HG03469 (cell line): ENCODE data around the gene NPC2.

ENCODE experiments used
- ATAC-seq: cut with Tn5 transposase; IDR thresholded peaks from one replicate; pipeline ENCODE4 v1.9.1; 2021; ENCODE audit warnings: mild to moderate bottlenecking, moderate library complexity, moderate number of reproducible peaks; ENCODE audit not compliant: unreplicated experiment

The NPC2 gene

DNA sequence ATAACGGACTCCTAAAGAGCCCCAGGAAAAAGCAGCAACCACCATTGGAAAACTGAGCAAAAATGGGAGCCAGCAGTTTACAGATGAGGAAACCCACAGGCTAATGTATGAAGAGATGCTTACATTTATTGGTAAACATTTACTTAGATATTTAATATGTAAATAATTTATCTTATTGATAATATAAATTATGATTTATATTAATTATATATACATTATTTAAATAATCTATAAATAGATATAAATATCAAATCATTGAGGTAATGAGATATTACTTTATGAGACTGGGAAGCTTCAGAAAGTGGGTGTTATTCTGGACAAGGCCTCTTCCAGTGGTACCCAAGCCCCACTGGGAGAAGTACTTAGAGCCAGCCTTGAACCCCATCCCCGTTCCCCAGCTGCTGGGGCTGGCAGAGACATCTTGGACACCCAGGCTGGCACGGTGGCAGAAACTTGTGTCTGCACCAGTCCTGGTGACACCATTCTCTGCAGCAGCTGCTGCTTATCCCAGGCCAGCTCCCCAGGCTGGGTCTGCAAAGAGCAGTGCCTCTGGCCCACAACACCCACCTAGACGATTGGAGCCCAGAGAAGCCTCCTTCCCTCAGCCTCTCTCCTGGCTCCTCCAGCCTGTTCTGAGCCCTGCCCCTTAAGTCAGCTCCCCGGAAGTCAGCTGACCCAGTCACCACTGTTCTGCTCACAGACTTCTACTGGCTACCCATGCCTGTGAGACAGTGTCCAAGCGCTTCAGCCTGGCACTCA is 26.4 kb upstream of the NPC2 start:
- ATAC-seq, result no peak

DNA sequence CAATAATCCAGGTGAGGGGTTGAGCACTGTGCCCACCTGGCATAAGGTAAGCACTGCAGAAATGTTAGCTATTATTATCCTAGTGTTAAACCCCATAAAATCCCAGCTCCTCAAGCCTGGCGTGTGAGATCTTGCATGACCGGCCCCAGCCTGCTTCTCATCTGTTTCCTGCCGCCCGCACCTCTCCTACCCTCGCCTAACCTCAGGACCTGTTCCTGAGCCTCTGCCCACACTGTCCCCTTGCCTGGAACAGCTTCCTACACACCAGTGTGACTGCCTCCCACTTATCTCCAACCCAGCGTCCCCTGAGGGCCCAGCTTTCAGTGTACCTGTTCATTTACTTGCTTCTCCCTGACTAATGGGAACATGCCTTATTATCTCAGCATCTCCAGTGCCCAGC is 25.1 kb upstream of the NPC2 start:
- no peak for ATAC-seq

DNA sequence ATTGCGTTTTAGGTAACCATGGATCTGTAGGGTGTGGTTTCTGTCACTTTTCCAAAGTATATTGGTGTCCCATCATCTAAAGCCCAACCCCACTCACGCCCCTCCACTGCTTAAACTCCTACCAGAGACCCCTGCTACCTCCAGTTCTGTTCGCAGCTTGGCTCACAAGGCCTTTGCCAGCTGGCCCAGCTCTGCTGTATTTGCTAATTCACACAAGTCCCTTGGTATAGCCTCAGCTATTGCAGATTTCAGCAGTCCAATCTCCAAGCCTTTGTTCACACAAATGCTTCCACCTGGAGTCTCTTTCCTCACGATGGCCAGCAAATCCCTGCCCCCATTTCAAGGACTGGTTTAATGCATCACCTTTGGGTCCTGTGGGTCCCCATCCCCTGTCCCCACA is 24.6 kb upstream of the NPC2 start:
- no peak for ATAC-seq

DNA sequence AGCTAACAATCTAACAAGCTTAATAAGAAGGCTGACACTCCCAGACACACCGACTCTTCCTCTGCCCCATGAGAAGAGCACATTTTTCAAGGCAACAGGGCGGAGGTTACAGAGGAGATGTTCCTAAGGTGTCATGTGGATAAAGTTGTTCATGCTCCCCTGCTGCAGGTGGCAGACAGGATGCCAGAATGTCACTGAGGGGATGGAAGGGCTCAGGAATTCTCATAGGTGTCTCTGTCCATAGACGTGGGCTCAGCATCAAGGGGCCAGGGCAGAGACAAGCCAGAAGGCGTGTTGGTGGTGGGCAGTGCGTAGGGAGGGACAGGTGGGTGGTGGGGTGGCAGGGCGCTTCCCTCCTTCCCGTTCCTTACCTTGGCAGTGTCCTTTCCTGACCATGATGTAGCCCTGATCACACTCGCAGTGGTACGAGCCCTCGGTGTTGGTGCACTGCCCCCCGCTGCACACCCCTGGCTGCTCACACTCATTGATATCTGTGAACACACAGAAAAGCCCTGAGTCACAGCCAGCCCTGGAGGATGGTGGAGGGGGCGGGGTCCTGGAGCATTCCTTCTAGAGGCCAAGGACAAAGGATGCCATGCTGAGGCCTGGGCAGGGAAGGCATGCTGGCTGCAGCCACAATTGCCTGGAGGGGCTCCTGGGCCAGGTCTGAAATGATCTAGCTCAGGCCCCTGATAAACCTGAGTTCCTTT is 23.5 kb upstream of the NPC2 start:
- ATAC-seq, result no peak

DNA sequence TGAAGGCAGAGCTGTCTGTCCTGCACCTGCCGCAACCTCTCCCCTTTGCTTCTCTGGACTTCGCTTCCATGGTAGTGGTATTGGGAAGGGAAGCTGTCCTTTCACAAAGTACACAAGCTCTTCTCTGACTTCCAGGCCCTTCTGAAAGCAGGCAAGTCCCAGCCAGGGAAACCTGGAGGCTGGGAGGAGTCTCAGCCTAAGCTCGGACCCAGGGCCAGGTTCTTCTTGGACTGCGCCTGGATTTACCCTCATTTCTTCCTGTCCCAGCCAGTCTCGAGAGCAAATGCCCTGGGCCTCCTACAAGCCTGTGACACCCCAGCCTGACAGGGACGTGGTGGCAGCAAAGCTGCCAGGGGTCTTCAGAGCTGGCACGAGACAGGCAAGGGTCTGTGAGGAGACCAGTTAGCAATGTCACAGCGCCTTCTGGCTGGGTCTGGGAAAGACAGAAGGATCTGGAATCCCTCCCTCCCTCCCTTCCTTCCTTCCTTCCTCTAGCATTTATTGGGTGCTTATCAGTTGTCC is 22.8 kb upstream of the NPC2 start:
- no peak for ATAC-seq

DNA sequence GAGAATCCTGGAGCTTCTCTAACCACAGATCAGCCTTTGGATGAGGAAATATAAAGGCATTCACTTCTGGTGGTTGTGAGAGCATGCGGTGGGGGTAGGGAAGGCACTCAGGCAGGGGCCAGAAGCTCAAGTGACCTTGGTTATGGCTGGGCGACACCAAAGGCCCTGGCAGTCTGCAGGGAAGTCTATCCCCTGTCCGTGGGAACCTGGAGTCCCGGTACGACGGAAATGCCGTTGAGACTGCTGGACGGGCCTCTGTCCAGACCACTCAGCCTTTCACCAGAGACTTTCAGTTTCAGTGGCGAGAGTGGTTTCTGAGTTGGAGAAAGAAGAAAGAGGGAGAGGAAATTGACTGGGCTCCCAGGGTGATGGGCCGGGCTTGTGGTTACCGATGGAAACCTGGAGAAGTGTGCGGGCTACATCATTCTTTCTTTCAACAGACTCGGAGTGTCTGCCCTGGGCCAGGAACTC is 21.4 kb upstream of the NPC2 start:
- no peak for ATAC-seq

DNA sequence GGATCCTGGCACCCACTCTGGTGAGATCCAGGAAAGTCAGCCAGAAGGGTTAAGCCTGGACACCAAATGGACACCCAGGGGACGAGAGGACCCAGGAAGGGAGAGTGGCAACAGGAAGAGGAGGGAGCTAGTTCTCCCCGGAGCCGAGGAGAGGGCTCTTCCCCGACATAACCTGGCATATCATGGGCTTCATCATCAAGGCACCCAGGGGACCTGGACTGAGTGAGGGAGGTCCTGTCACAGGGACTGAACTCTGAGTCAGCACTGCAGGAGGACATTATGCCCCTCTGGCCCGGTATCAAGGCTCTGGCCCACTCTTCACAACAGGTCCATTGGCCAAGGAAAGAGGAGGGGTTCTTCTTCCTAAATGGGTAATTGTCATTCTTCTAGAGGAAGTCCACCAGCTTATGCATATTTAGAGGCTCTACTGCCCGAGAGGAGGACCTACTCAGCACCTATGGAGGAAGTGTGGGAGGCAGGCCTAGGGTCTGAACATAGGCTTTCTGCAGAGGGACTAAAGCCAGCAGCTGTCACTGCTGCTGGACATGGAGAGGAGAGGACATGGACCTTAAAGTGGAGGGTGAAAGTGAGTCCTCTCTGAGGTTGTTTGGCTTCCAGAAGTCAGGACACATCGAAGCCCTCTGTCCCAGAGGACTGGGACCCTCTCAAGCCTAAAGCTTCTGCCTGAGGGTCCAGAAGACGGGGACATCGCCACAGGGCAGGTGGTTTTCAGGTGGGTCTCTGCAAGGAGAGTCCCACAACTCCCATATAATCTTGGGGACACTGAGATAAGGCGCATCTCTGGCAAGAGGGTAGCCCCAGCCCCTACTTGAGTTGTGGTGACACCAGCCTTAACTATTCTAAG is 19.1 kb upstream of the NPC2 start:
- ATAC-seq, result no peak

DNA sequence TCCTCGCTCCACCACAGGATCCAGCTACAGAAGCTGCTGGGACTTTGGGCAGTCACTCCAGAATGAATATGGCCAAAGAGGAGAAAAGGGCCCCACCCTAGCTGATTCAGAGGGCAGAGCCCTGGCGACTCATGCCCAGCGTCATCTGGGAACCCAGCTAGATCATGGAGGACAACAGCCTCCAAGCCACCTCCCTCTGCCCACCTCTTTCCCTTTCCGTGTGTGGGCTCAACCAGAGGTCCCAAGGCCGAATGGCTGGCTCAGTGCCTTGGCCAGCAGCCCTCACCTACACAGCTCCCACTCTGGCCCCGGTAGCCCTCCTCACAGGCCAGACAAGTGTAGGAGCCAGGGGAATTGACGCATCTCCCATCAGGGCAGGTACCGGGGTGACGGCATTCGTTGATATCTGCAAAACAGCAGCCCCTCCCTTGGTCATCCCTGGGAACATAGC is 17.9 kb upstream of the NPC2 start:
- no peak for ATAC-seq

DNA sequence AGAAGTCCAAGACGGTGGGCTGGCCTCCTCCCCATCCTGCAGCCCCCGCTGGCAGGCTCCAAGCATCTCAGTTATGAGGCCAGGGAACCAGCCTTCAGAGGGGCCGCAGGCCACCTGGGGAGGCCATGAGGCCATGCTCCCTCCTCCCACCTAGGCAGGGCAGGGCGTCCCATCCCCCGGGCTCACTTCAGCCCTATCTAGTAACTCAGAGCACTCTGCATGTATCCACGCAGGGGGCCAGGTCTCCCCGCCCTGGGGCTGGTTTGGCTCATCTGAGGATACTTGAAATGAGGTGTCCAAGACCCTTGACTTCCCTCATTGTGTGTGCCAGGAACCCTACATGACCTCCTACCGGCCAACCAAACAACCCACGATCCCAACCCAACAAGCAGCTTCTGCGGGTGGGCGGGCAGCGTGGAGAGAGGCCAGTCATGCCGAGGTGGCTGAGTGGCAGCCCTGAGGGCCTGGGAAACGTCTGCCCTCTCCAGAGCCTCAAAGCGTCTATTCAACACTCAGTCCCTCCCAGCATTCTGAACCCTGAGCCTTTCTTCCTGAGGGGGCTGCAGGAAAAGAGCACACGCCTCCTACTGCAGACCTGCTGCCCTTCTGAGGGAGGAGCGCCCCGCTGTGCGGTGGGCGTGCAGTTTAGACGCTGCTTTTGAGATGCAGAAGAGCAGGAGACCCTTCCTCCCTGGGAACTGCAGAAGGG is 17.3 kb upstream of the NPC2 start:
- ATAC-seq, result no peak

DNA sequence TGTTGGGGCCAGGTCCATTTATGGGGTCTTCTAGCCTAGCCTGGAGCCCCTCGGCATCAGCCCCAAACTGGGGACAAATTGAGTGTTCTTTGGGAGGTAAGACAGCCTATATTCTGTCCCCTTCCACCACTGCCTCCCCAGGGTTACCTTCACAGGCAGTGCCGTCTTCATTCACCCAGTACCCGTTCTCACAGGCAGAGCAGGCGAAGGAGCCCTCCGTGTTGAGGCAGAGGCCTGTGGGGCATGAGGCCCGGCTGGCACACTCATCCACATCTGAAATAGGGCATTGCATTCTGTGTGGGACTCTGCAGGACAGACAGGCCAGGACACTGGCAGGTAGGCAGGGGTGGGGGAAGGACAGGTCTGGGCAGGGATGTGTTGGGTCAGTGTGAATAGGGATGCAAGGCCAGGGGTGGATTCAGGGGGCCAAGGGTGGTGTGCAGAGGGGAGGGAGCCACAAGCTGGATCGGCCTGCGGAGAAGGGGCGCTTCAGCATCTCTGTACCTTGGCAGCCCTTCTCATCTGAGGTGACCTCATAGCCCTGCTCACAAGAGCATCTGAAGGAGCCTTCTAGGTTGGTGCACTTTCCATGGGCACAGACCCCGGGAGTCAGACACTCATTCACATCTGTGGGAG is 16.6 kb upstream of the NPC2 start:
- no peak for ATAC-seq

DNA sequence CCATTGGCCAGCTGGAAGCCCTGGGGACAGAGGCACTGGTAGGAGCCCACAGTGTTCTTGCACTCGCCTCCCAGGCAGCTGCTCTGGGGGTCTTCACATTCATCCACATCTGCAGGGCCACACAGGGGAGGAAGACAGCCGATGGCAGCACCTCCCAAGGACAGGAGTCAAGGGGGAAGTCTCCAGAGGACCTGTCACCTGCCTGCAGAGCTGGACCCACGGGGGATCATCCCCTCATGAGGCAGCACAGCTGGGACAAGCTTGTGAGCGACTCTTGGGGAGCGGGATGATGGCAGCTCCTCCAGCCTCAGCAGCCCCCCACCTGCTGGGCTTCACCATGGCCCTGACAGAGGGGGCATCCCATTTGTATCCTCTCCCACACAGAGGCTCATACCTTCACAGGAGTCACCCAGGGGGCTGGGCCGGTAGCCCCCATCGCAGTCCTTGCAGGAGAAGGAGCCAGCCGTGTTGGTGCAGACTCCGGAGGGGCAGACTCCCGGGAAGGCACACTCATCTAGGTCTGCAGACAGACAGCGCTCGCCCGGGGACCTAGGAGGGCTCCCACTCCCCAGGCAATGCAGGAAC is 15.8 kb upstream of the NPC2 start:
- ATAC-seq, result no peak

DNA sequence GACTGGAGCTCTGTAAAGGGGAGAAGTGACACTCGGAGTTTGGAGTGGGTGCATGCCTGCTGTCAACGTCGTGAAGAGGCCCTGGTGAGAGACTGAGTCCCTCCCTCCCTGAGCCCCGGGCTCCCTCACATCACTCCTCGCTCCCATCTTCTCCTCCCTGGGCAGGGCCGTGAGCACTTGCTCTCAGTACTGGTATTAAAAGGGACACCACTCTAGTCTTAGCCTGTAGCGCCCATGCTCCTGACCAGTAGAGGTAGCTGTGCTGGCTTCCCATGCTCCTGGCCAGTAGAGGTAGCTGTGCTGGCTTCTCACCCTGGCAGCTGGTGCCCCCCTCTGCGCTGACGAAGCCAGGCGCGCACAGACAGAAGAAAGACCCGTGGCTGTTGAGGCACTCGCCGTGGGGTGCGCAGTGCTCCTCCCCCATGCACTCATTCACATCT is 15.2 kb upstream of the NPC2 start:
- no peak for ATAC-seq

DNA sequence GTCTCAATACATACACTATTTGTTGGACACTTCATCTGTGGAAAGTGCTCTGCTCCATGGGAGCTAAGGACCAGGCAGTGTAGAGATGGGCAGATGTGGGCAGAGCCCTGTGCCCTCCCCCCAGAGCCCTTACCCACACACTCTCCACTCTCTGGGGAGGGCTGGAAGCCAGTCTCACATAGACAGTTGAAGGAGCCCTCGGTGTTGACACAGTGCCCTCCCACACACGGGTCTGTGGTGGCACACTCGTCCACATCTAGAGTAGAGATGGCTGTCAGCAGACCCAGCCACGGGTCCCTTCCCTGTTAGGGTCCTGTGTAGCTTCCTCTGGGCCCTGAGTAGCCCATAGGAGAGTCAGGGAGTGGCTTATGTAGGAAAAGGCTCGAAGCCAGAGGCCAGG is 14.7 kb upstream of the NPC2 start:
- no peak for ATAC-seq

DNA sequence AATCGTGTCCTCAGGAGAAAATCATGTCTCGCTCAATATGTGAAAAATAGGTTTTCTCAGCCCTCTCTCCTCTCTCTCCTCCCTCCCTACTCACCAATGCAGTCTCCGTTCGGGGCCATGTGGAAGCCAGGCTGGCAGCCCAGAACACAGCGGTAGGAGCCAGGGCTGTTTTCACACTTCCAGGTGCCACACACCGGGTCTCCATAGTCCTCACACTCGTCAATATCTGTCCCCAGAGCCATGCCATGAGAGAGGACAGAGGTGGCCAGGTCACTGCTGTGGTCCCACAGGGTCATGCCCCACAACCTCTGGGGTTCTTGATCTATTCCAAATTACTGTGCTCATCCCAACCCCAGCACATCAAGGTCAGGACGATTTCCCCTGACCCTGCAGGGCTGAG is 14.0 kb upstream of the NPC2 start:
- ATAC-seq, result no peak

DNA sequence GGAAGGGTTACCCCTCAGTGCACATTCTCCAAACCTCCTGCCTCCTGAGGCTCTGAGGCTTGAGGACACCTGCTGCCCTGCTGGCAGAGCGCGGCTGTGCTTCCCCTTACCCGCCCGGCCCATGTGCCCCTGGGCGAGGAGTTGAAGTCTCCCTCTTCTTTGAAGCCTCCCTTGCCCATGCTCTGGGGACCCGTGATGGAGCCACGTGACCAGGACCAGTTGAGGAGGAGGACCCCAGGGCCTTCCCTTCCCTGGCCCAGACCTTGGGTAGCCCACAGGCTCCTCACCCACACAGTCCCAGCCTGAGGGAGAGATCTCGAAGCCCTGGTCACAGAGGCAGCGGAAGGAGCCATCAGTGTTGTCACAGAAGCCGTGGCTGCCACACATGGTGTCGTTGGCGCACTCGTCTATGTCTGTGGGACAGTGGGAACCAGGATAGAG is 13.3 kb upstream of the NPC2 start:
- ATAC-seq, result no peak

DNA sequence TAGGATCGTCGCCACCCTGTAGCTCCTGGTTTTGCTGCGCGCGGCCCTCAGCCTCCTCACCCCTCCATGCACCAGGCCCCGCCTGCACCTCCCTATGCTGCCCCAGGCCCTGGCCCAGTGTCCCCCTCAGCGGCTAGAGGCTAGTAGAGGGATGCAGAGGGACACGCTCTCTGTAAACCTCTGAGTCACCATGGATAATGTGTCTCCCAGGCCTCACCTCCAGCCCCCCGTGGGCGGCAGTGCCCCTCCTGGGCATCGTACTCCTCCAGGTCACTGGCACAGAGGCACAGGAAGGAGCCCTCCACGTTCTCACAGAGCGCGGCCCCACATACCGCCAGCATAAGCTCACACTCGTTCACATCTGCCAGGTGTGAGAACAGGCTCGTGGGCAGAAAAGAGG is 12.7 kb upstream of the NPC2 start:
- ATAC-seq, result no peak

DNA sequence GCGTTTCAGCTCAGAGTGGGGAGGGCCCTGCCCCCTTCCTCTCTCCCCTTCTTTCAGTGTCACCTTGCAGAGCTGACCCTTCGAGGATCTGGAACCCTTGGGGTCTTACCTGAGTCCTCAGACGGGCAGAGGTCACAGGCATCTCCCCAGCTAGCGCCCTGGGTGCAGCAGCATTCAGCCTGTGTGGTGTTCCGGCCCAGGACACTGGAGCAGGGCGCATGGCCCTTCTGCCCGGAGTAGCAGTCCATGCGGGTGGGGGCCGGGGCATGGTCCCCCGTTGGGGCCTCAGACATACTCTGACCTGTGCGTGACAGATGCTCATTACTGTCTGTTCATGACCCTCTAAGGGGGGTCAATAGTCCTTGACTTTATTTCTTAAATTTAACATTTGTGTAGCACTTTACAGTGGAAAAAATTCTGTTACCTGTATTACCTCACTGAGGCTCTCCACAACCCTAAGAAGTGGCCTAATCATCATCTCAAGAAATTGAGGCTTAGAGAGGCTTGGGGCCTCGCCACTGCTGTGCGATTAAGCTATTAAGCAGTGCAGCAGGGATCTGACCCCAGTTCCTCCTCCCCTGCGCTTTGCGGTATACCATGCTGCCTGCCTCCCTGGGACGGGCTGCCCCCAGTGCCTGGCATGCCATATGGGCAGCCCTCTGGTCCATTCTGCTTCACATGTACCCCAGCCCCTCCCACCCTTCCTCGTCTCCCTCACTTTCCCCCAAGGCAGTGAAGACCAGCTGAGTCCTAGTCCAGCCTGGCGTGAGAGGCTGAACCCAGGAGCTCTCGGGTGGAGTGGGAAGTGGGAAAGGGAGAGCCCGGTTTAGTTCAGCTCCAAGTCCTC is 12.0 kb upstream of the NPC2 start:
- no peak for ATAC-seq

DNA sequence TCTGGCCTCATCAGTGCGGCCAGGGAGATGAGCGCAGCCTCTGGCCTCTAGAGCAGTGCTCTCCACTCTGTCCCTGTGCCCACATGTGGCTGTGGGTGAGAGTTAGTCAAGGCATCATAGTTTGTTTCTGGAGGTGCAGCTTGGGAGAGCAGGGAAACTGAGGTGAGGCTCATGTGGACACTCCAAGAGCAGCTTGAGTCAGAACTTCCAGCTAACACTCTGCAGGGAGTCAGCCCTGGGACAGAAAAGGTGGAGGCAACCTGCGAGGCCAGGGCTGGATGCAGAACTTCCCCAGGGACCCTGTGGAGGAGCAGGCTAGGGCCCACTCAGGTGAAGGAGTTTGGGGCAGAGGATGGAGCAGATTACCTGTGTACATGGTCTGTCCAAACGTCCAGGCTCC is 11.3 kb upstream of the NPC2 start:
- ATAC-seq, result no peak

DNA sequence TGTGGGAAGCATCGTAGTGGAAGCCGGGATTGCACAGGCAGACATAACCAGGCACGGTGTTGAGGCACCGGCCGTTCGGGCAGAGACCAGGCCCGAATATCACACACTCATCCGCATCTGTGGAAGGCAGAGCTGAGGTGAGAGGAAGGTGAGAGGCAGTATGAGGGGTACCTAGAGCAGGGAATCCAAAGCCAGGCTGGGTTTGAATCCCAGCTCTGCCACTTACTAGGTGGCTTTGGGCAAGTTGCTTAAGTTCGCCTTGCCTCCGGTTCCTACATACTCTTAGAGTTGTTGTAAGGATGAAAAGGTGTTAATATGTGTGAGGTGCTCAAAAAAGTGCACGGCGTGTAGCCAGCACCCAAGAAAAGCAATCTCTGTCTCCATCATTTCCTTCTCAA is 10.8 kb upstream of the NPC2 start:
- ATAC-seq, result no peak
